Osteocyte (in vitro differentiated cells): ENCODE measurements around the gene SETD2. TPM values are rescaled to one million over a fixed set of nuclear protein-coding genes. Genes with fewer than 3 reads are reported as not detected.
"Not testable (repeated sequence)": the region's sequence is repeated elsewhere in the genome, so short reads cannot be mapped to it uniquely, and the experiment has no call there.

Experiments
- DNase-seq: peaks from one replicate; pipeline ENCODE4 v3.0.0; 2021; ENCODE audit warnings: mixed read lengths; ENCODE audit not compliant: unreplicated experiment; ENCODE audit errors: extremely low spot score
- H3K27ac Mint-ChIP-seq: one replicate; pipeline ENCODE4 v1.8.0; 2021; ENCODE audit warnings: mild to moderate bottlenecking, mixed read lengths; ENCODE audit not compliant: unreplicated experiment
- H3K27me3 Mint-ChIP-seq: one replicate; pipeline ENCODE4 v1.8.0; 2021; ENCODE audit warnings: mixed read lengths; ENCODE audit not compliant: unreplicated experiment
- H3K36me3 Mint-ChIP-seq: one replicate; pipeline ENCODE4 v1.8.0; 2021; ENCODE audit warnings: mixed read lengths; ENCODE audit not compliant: unreplicated experiment
- H3K4me1 Mint-ChIP-seq: one replicate; pipeline ENCODE4 v1.8.0; 2021; ENCODE audit warnings: mixed read lengths; ENCODE audit not compliant: unreplicated experiment
- H3K4me3 Mint-ChIP-seq: one replicate; pipeline ENCODE4 v1.8.0; 2021; ENCODE audit warnings: mild to moderate bottlenecking, moderate library complexity, mixed read lengths; ENCODE audit not compliant: unreplicated experiment
- H3K9me3 Mint-ChIP-seq: one replicate; pipeline ENCODE4 v1.8.0; 2021; ENCODE audit warnings: mixed read lengths; ENCODE audit not compliant: unreplicated experiment
- long read RNA-seq: library from polyadenylated mRNA; unstranded; transcript quantifications from one replicate; pipeline ENCODE4 v2.0.0, GENCODE V29; 2021
- total RNA-seq: library from RNA; stranded (reverse); gene quantifications from 2 replicates; pipeline ENCODE4 v1.2.1, GENCODE V29; 2021
- TF ChIP-seq, protein P1 (sequence below): fragments of 200-600 bp; sonication (generic); IDR thresholded peaks from 2 replicates; pipeline ENCODE4 v1.5.0; 2021; ENCODE audit warnings: antibody characterized with exemption, mild to moderate bottlenecking, moderate library complexity

SETD2 gene
- total RNA-seq = 45.0 and 47.1 TPM in 2 replicates
- long read RNA-seq, partial matches to known transcripts = 62 of 67 reads
- long read RNA-seq, other reads (novel, unspliced or antisense) = 5 of 67 reads

DNA sequence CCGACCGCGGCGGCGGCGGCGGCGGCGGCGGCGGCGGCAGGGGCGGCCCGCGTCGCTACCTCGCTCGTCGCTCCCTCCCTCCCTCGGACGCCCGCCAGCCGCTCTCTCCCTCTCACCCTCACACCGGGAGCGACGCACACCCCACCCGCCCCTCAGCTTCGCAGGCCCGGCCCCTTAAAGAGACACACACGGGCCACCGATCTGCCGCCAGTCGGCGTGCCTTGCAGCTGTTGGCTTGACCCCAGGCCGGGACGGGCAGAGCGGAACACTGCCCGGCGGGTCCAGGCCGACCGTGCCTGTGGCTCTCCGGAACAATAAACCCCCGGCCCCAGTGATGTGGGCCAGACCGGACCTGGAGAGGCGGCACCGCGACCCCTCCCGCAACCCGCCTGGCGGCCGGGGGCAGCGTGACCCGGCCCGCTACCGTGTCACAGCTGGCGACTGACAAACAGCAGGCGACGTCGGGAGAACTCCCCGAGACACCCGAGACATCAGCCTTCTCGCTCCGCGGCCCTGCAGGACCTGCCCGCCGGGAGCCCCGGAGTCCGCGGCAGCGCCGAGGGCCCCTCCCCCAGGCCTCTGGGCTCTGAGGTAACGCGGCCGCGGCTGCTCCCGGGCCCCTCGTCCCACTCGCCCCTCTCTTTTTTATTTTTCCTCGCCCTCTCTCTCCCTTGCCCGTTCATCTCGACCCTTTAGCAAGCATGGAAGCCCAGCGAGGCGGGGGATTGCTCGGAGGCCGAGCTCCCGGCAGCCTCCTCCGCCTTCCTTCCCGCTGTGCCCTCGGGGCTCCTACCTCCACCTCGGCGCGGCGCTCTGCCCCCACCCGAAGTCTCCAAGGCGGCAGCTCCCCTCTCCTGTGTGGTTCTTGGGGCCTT lies at the start of gene SETD2:
TSS of gene SETD2 (minus strand) at position 107 of the 875 bp plus-strand sequence. CDS start 189 bp downstream, outside the sequence.
- Mint-ChIP-seq H3K36me3 (no peaks in the 10 kb centered on the region), H3K27ac (peak within 1 kb of the TSS; percentile 97), H3K4me1 (peaks cover 46% of the 10 kb centered on the region), H3K27me3 (no peaks in the 10 kb centered on the region), H3K9me3 (no peaks in the 10 kb centered on the region), H3K4me3 (peak within 1 kb of the TSS; percentile 95)
- DNase-seq = peak; percentile 95
- TF ChIP-seq, protein P1, sequence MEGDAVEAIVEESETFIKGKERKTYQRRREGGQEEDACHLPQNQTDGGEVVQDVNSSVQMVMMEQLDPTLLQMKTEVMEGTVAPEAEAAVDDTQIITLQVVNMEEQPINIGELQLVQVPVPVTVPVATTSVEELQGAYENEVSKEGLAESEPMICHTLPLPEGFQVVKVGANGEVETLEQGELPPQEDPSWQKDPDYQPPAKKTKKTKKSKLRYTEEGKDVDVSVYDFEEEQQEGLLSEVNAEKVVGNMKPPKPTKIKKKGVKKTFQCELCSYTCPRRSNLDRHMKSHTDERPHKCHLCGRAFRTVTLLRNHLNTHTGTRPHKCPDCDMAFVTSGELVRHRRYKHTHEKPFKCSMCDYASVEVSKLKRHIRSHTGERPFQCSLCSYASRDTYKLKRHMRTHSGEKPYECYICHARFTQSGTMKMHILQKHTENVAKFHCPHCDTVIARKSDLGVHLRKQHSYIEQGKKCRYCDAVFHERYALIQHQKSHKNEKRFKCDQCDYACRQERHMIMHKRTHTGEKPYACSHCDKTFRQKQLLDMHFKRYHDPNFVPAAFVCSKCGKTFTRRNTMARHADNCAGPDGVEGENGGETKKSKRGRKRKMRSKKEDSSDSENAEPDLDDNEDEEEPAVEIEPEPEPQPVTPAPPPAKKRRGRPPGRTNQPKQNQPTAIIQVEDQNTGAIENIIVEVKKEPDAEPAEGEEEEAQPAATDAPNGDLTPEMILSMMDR = peak; percentile 48

DNA sequence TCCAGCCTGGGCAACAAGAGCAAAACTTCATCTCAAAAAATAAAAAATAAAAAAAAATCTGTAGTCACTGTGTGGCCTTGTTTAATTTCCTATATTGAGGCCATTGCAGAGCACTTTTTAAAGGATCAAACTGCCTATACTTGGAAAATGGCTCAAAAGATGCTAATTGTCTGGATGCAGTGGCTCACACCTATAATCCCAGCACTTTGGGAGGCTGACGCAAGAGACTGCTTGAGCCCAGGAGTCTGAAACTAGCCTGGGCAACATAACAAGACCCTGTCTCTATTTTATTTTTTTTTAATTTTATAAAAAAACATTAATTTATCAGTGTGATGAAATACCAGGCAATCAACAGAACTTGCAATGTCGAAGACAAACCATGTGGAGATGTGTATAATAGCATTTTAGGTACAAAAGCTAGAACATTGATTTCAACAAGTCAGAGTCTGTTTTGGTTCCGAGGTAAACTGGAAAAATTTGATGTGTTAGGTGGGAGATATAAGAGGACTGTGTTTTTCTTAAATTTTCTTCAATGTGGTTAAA lies 47.0 kb upstream of the SETD2 start:
- Mint-ChIP-seq H3K27me3 (no peaks in the 10 kb centered on the region), H3K36me3 (no peaks in the 10 kb centered on the region), H3K27ac (no peak overlapping the region), H3K4me1 (peaks cover 2% of the 10 kb centered on the region), H3K9me3 (no peaks in the 10 kb centered on the region), H3K4me3 (no peak overlapping the region)
- DNase-seq = no peak
- TF ChIP-seq, protein P1 = no peak

- not testable (repeated sequence) for H3K27me3 Mint-ChIP-seq, H3K9me3 Mint-ChIP-seq, H3K36me3 Mint-ChIP-seq, DNase-seq, H3K4me1 Mint-ChIP-seq, H3K27ac Mint-ChIP-seq, H3K4me3 Mint-ChIP-seq
These were observed 42.1 kb upstream of the SETD2 start for GRCh38 chr3:47206022-47206421.

DNA sequence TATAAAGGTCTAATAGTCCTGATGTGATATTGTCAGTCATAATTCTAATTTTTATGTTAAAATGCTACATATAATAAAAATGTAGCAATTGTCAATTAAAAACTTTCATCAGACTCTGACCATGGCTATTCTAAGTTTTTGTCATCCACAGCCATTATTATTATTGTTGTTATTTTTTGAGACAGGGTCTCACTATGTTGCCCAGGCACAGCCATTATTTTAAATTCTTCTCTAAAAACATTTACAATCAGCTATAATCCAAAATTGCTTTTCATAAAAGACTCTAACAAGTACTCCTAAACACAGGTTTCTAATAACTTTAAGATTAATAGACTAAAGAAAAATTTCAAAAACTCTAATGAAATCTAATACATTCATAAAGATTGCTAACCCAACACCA lies 41.0 kb upstream of the SETD2 start:
- Mint-ChIP-seq H3K4me1 (no peaks in the 10 kb centered on the region), H3K4me3 (no peak overlapping the region), H3K36me3 (no peaks in the 10 kb centered on the region), H3K9me3 (no peaks in the 10 kb centered on the region), H3K27ac (no peak overlapping the region), H3K27me3 (no peaks in the 10 kb centered on the region)
- TF ChIP-seq, protein P1 = no peak
- no peak for DNase-seq

- H3K27me3 Mint-ChIP-seq = no peaks in the 10 kb centered on the region
- H3K36me3 Mint-ChIP-seq = no peaks in the 10 kb centered on the region
- no peak overlapping the region for H3K4me3 Mint-ChIP-seq
- H3K9me3 Mint-ChIP-seq = no peaks in the 10 kb centered on the region
- H3K27ac Mint-ChIP-seq = no peak overlapping the region
- DNase-seq = no peak
- no peaks in the 10 kb centered on the region for H3K4me1 Mint-ChIP-seq
- TF ChIP-seq, protein P1 = no peak
These were observed 38.6 kb upstream of the SETD2 start for GRCh38 chr3:47202542-47202941.
